Activated CD4-positive, alpha-beta memory T cell treated with anti-CD3 and anti-CD28 coated beads, Interleukin-2, amount 10 ng/mL, durations not matched to agents 7 days and 5 days (primary cell): ENCODE results near the gene HEPACAM. TPM values are rescaled to one million over a fixed set of nuclear protein-coding genes. Genes with fewer than 3 reads are reported as not detected.

Experiments used
- CTCF ChIA-PET: fragments of 350-600 bp; sonication (Branson Sonifier 250); formaldehyde crosslinking; loops from one replicate; lab custom pipeline; 2021; ENCODE audit warnings: antibody characterized with exemption, inconsistent platforms; lab: Charles Lee
- POLR2A ChIA-PET: fragments of 350-600 bp; sonication (Branson Sonifier 250); formaldehyde crosslinking; loops from one replicate; lab custom pipeline; 2021; ENCODE audit warnings: antibody characterized with exemption; lab: Charles Lee
- DNase-seq: peaks from one replicate; pipeline ENCODE4 v3.0.0-alpha.2; 2020
- H3K27ac Mint-ChIP-seq: one replicate; pipeline ENCODE4 v1.8.0; 2021; ENCODE audit warnings: mild to moderate bottlenecking, mixed read lengths
- H3K27me3 Mint-ChIP-seq: one replicate; pipeline ENCODE4 v1.8.0; 2021; ENCODE audit warnings: mixed read lengths
- H3K36me3 Mint-ChIP-seq: one replicate; pipeline ENCODE4 v1.8.0; 2021; ENCODE audit warnings: low read depth, mixed read lengths
- H3K4me1 Mint-ChIP-seq: one replicate; pipeline ENCODE4 v1.8.0; 2021; ENCODE audit warnings: mixed read lengths
- H3K4me3 Mint-ChIP-seq: one replicate; pipeline ENCODE4 v1.8.0; 2021; ENCODE audit warnings: mild to moderate bottlenecking, mixed read lengths
- H3K9me3 Mint-ChIP-seq: one replicate; pipeline ENCODE4 v1.8.0; 2021; ENCODE audit warnings: mixed read lengths
- total RNA-seq, 2 experiments: library from RNA; stranded (reverse); gene quantifications; one replicate each; pipeline ENCODE4 v1.2.3, GENCODE V29; 2021

Gene HEPACAM
- total RNA-seq, 2 experiments from 2014 or later: not detected

DNA sequence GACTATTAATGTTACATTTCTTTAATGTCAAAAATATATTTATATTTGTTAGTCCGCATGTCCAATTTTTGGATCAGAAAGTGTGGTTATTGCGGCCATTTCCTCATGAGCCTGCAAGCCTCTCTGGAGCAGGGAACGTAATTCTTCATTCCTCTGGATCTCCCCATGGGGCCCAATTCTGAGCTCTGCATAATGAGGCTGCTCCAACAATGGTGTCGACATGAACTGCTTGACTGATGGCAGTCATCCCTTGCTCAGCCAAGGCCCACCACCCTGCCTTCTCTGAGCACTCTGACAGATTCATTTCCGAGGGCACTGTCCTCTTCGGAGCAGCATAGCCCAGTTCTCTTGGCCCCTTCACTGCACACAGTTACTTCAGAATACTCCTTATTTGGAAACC lies 3.1 kb upstream of the HEPACAM start:
- no peaks in the 10 kb centered on the region for H3K9me3 Mint-ChIP-seq
- H3K36me3 Mint-ChIP-seq: no peaks in the 10 kb centered on the region
- no peak for DNase-seq
- H3K4me3 Mint-ChIP-seq: no peak overlapping the region
- CTCF ChIA-PET: interaction anchor here (1.1 kb wide), 1 partner anchor 63 kb away, joined by 3 read pairs; no protein-coding TSS in a partner anchor
- H3K27ac Mint-ChIP-seq: no peak overlapping the region
- POLR2A ChIA-PET: no interaction called here
- peaks cover 9% of the 10 kb centered on the region for H3K27me3 Mint-ChIP-seq
- H3K4me1 Mint-ChIP-seq: peaks cover 6% of the 10 kb centered on the region

DNA sequence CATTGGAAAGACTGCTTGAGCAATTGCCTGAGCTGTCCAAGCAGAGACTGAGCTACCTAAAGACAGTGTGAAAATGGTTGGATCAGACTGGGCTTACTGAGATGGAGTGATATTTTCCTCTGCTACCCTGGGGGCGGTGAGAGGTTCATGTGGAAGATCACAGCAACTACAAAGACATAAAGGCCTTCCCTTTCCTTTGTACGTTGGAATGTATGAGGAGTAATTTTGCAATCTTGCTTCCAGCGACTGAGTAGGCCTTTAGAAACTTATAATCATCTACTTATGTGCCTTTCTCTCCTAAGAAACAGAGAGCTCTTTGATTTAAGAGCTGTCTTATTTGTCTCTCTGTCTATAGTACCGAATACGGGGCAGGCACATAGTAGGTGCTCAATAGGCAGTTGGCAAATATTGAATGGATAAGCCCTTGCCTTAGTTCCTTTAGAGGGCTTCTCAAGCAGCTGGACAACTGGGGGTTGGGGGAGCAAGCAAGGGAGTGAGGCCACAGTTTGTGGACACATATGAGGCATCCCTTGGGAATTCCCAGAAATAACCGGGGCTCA lies 2.4 kb upstream of the HEPACAM start:
- POLR2A ChIA-PET: interaction anchor here (1.2 kb wide), 1 partner anchor 15 kb away, joined by 3 read pairs; no protein-coding TSS in a partner anchor
- H3K36me3 Mint-ChIP-seq: no peaks in the 10 kb centered on the region
- H3K27ac Mint-ChIP-seq: no peak overlapping the region
- CTCF ChIA-PET: interaction anchor here (1.1 kb wide), 1 partner anchor 62 kb away, joined by 3 read pairs; no protein-coding TSS in a partner anchor
- H3K9me3 Mint-ChIP-seq: no peaks in the 10 kb centered on the region
- no peak for DNase-seq
- peaks cover under 1% of the 10 kb centered on the region for H3K4me1 Mint-ChIP-seq
- peaks cover 9% of the 10 kb centered on the region for H3K27me3 Mint-ChIP-seq
- H3K4me3 Mint-ChIP-seq: no peak overlapping the region

DNA sequence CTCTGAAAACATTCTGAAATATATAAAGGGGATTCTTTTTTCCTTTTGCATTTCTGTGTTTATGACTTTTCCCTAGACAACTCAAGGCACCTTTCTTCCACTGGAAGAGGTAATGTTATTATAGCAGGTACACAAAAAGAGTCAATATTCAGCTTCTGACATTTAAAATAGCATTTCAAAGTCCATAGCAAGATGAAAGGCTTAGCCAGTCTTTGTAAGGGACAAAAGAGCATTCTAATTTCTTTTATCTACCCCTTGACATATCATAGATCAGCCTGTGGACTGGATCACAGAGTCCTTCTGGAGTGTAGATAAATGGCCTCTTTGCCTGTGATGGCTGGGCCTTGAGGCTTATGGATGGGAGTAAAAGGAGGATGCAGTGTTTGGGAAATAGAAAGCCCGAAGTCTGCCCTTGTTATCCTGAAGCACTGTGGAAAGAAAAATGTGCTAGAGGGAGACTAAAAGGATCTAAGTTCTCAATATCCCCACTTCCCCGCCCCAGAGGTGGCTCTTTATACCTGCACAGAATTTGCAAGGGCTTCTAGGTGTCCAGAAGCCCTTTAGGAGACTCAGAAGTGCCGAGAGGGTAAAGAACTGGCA lies 1.6 kb upstream of the HEPACAM start:
- ChIA-PET POLR2A (interaction anchor here (1.2 kb wide), 1 partner anchor 16 kb away, joined by 3 read pairs; no protein-coding TSS in a partner anchor), CTCF (interaction anchor here (1.3 kb wide), 1 partner anchor 11 kb away, joined by 3 read pairs; no protein-coding TSS in a partner anchor)
- Mint-ChIP-seq H3K27ac (no peak overlapping the region), H3K4me1 (no peaks in the 10 kb centered on the region), H3K36me3 (no peaks in the 10 kb centered on the region), H3K9me3 (no peaks in the 10 kb centered on the region), H3K27me3 (peaks cover 7% of the 10 kb centered on the region), H3K4me3 (no peak overlapping the region)
- no peak for DNase-seq

DNA sequence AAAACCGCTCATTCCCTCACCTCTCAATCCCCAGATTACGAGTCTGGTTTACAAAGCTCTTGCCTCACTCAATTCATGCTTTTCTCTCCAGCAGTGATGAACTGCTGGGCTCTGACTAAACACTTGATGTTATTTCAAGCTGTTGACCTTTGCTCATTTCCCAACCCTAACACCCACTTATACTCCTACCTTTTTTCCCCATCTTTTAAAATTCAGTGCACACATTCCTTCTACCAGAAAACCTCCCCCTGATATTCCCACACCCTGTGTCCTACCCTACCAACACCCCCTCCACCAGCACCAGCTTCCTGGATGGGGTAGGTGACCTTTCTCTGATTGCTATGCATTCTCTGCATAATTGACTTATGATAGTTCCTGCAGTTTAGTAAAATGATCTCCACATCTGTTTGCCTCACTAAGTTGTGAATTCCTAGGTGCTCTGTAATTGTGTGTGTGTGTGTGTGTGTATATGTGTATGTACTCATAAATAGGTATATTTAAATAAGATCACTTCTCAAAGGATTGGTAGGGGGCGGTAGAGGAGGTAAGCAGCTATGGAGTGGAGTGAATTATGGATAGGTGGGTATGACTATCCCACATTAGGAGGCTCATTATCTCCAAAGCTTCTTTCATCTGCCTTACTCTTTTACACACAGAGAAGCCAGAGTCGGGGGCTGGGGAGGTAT lies 842 bp downstream of the HEPACAM start:
- no peak overlapping the region for H3K27ac Mint-ChIP-seq
- peaks cover 5% of the 10 kb centered on the region for H3K27me3 Mint-ChIP-seq
- CTCF ChIA-PET: interaction anchor here (0.5 to 1.6 kb wide), 3 partner anchors 37 to 420 kb away, joined by 3 to 5 read pairs (median 4); no protein-coding TSS in a partner anchor
- DNase-seq: no peak
- POLR2A ChIA-PET: interaction anchor here (1.2 kb wide), 1 partner anchor 16 kb away, joined by 4 read pairs; no protein-coding TSS in a partner anchor
- H3K4me1 Mint-ChIP-seq: peaks cover 8% of the 10 kb centered on the region
- H3K9me3 Mint-ChIP-seq: no peaks in the 10 kb centered on the region
- no peak overlapping the region for H3K4me3 Mint-ChIP-seq
- no peaks in the 10 kb centered on the region for H3K36me3 Mint-ChIP-seq

DNA sequence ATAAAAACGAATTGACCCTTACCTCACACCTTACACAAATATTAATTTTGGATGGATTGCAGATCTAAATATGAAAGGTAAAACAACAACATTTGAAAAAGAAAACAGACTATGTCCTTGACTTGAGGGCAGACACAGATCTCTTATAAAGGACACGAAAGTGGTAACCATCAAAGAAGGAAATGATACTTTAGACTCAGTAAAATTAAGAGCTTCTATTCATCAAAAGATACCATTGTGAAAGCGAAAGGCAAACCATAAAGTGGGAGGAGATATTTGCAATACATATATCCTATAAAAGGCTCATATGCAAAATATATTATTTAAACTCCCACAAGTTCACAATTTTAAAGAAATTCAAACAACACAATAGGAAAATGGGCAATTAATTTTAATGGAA lies 5.0 kb downstream of the HEPACAM start:
- Mint-ChIP-seq H3K36me3 (no peaks in the 10 kb centered on the region), H3K4me1 (peaks cover 8% of the 10 kb centered on the region), H3K4me3 (no peak overlapping the region), H3K9me3 (no peaks in the 10 kb centered on the region), H3K27ac (peak overlapping the region; percentile 16), H3K27me3 (no peaks in the 10 kb centered on the region)
- no peak for DNase-seq
- CTCF ChIA-PET: interaction anchor here (0.8 to 1.1 kb wide), 3 partner anchors 11 to 54 kb away, joined by 4 to 5 read pairs (median 4); no protein-coding TSS in a partner anchor
- POLR2A ChIA-PET: interaction anchor here (1.0 kb wide), 1 partner anchor 20 kb away, joined by 3 read pairs; no protein-coding TSS in a partner anchor

DNA sequence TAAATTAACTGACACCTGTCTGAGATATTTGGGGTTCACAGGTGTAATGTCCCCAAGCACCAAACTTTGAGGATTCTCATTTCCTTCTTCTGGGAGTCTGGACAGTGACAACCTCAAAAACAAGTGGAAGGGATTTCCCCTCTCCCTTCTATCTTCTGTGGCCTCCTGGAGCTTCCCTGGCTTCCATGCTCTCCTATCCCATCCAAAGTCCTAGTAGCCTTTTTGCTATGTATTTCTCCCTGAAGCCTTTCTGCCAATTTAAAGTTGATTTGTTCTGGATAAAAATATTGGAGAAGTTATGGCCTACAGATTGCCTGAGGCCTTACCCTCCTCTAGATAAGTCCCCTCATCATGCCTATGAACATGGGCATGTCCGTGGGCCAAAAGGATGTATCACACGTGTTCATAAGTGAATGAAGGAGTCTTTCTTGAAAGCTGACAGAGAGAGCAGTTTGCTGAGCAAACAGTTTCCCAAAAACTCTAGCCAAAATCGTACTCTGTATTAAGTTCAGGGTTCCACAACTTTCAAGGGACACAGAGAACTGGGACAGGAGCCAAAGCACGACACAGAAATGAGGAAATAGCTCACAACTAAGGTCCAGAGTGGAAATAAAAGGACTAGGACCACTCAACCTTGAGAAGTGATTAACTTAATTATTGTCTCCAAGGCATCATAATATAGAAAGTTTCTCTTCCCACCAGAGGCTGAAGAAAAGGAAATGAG lies 6.7 kb downstream of the HEPACAM start:
- Mint-ChIP-seq H3K9me3 (no peaks in the 10 kb centered on the region), H3K4me3 (no peak overlapping the region), H3K36me3 (no peaks in the 10 kb centered on the region), H3K27ac (no peak overlapping the region), H3K27me3 (no peaks in the 10 kb centered on the region), H3K4me1 (peaks cover 8% of the 10 kb centered on the region)
- POLR2A ChIA-PET: no interaction called here
- CTCF ChIA-PET: no interaction called here
- DNase-seq: no peak

DNA sequence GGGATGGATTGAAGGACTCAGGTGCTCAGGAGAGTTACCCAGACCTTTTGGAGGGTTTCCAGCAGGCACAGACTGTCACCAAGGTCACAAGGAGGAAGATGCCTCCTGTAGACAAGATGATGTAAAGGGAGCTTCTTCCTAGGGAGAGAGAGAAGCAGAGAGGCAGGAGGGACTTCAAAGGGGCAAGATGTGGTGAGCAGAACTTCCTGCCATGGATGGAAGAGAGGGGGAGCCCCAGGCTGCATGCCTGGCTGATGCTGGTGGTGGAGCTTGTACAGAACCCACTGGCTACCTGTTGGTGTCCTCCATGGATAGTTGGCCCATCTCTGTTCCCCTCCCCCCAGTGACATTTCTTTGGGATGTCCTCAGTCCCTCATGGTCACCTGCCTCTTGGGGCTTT lies 12.6 kb downstream of the HEPACAM start:
- Mint-ChIP-seq H3K36me3 (no peaks in the 10 kb centered on the region), H3K4me3 (no peak overlapping the region), H3K27ac (no peak overlapping the region), H3K4me1 (peaks cover 2% of the 10 kb centered on the region), H3K27me3 (peaks cover 12% of the 10 kb centered on the region), H3K9me3 (no peaks in the 10 kb centered on the region)
- no peak for DNase-seq
- ChIA-PET POLR2A (no interaction called here), CTCF (interaction anchor here (1.2 kb wide), 1 partner anchor 47 kb away, joined by 3 read pairs; no protein-coding TSS in a partner anchor)

DNA sequence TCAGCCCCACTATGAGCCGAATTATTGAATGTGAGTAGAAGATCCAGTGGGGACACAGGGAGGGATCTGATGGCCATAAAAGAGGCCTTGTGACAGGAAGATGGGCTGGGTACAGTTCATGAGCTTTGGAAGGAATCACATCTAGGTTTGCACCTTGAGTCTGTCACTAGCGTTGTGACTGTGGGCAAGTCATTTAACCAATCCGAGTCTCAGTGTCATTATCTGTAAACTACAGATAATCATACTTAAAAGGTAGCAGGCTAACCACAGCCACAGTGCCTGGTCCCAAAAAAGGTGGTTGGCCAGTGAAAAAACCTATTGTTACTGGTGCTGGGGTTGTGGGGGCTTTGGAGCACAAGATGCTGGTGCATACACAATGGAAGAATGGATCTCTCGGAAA lies 13.0 kb downstream of the HEPACAM start:
- H3K36me3 Mint-ChIP-seq: no peaks in the 10 kb centered on the region
- H3K27ac Mint-ChIP-seq: no peak overlapping the region
- CTCF ChIA-PET: interaction anchor here (1.2 kb wide), 1 partner anchor 47 kb away, joined by 3 read pairs; no protein-coding TSS in a partner anchor
- peaks cover 2% of the 10 kb centered on the region for H3K4me1 Mint-ChIP-seq
- DNase-seq: no peak
- no peaks in the 10 kb centered on the region for H3K9me3 Mint-ChIP-seq
- peaks cover 12% of the 10 kb centered on the region for H3K27me3 Mint-ChIP-seq
- POLR2A ChIA-PET: no interaction called here
- H3K4me3 Mint-ChIP-seq: no peak overlapping the region

DNA sequence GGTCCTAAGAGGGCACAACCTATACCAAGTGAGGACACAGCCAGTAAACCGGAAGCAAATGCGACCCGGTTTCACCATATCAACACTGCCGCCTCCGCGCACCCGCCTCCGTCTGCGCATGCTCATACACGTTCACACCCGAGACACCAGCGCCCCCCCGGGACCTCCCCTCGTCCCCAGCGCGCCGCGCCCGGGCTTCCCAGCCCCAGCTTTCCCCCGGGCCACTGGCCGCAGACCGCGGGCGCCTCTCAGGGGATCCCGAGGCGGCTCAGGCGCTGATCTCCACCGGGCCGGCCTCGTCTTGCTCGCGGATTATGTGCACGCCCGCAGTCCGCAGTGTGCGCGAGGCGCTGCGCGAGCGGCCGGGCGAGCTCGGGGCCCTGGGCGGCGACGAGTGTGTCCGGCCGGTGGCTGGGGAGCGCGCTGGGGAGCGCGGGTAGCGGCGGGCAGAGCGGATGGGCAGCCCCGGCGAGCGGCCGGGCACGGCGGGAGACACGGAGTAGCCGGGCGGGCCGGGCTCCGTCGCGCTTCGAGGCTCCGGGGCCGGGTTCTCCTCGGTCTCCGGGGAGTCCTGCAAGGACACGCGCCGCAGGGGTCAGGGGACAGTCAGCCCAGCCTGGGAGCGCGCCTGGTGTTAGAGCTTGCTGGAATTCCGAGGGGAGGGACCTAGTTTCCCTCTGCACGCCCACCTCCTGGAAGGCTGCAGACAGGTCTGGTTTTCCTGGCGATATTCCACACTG lies 14.8 kb downstream of the HEPACAM start:
- ChIA-PET POLR2A (interaction anchor here (0.9 to 1.0 kb wide), 2 partner anchors 30 to 48 kb away, joined by 3 to 4 read pairs; no protein-coding TSS in a partner anchor), CTCF (interaction anchor here (0.6 to 1.4 kb wide), 4 partner anchors 10 to 85 kb away, joined by 3 to 8 read pairs (median 4); no protein-coding TSS in a partner anchor)
- Mint-ChIP-seq H3K4me1 (peaks cover 2% of the 10 kb centered on the region), H3K27me3 (peaks cover 14% of the 10 kb centered on the region), H3K27ac (no peak overlapping the region), H3K9me3 (no peaks in the 10 kb centered on the region), H3K36me3 (no peaks in the 10 kb centered on the region), H3K4me3 (peak overlapping the region; percentile 10)
- DNase-seq: peak; percentile 67

DNA sequence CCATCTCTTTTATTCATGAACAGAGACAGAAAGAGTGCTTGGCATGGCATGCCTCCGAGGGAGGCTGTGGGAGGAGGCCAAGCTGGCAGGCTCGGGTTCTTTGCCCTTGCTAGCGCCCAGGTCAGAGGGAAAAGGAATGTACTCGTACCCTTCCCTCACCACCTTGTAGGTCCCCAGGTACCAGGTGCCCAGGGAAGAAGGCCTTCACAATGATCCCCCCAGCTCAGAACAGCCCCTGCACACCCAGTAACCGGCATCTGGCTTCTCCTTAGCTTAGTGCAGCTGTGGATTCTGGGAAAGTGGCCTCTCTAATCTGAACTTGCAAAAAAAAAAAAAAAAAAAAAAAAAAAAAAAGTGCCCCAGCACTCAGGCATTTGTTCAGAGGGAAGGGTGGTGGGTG lies 15.5 kb downstream of the HEPACAM start:
- ChIA-PET CTCF (interaction anchor here (0.6 to 1.4 kb wide), 5 partner anchors 10 to 220 kb away, joined by 3 to 8 read pairs (median 4); no protein-coding TSS in a partner anchor), POLR2A (interaction anchor here (0.9 to 1.0 kb wide), 2 partner anchors 30 to 49 kb away, joined by 3 to 4 read pairs; no protein-coding TSS in a partner anchor)
- Mint-ChIP-seq H3K27ac (no peak overlapping the region), H3K9me3 (no peaks in the 10 kb centered on the region), H3K4me1 (peaks cover 2% of the 10 kb centered on the region), H3K27me3 (peaks cover 17% of the 10 kb centered on the region), H3K4me3 (no peak overlapping the region), H3K36me3 (no peaks in the 10 kb centered on the region)
- no peak for DNase-seq

DNA sequence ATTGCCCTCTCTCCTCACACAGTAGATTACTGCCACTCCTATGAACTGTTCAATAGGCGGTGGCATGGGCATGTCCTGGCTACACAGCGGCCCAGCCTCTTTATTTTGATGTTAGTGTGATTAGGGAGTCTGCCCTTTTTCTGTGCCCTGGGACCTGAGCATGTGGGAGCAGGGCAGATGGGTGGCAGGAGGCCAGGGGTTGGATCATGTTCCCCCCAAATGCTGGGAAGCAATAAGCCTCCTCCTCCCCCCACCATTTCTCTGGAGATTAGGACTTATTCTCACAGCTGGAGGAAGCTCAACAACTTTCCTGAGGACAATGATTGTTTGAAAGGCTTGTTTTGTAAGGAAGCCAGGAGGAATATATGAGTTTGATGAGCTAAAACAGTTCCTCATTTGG lies 15.9 kb downstream of the HEPACAM start:
- Mint-ChIP-seq H3K4me3 (no peak overlapping the region), H3K36me3 (no peaks in the 10 kb centered on the region), H3K27ac (no peak overlapping the region), H3K27me3 (peaks cover 21% of the 10 kb centered on the region), H3K4me1 (peaks cover 2% of the 10 kb centered on the region), H3K9me3 (no peaks in the 10 kb centered on the region)
- ChIA-PET CTCF (interaction anchor here (0.6 to 1.4 kb wide), 4 partner anchors 11 to 221 kb away, joined by 3 to 8 read pairs (median 4); no protein-coding TSS in a partner anchor), POLR2A (interaction anchor here (0.9 kb wide), 1 partner anchor 50 kb away, joined by 3 read pairs; no protein-coding TSS in a partner anchor)
- DNase-seq: no peak
